C4-2B (cell line): ENCODE results near the gene PROM1.

Experiments used
- CTCF ChIP-seq: fragments of 450-650 bp; conservative IDR thresholded peaks from 2 replicates; pipeline ENCODE4 v1.5.1; 2017; ENCODE audit warnings: mild to moderate bottlenecking
- ZFX ChIP-seq: fragments of 450-650 bp; IDR thresholded peaks from 2 replicates; pipeline ENCODE4 v1.6.1; 2017

- TF ChIP-seq CTCF: no peak
- no peak for TF ChIP-seq ZFX
These were observed 93.1 kb downstream of the PROM1 start for GRCh38 chr4:15990570-15991285.
